K562 (cell line): ENCODE measurements around the gene PLCB4. TPM values are rescaled to one million over a fixed set of nuclear protein-coding genes. Genes with fewer than 3 reads are reported as not detected.

Experiments
- ATAC-seq: fragments of 200-7000 bp; cut with Tn5 transposase; 3 replicates; pipeline ENCODE4 v1.9.1; 2020; ENCODE audit warnings: moderate library complexity
- BruUV-seq: library from RNA; stranded (reverse); fragments of 400-500 nt; replicated peaks from 2 replicates; lab custom pipeline; 2021; lab: Mats Ljungman, UMichigan
- CTCF ChIA-PET: fragments of 300-600 bp; formaldehyde crosslinking; extraction: SDS; loops from one replicate; lab custom pipeline; 2021; ENCODE audit warnings: low intra/inter-chr PET ratio; lab: Yijun Ruan, JAX
- POLR2A ChIA-PET: fragments of 300-600, 350-650 bp; sonication (Branson Sonifier 250); formaldehyde crosslinking; extraction: SDS; loops from one replicate; lab custom pipeline; 2021; ENCODE audit warnings: antibody characterized with exemption, inconsistent platforms; lab: Yijun Ruan, JAX
- DNase-seq, 4 experiments: peaks; one replicate each; pipeline versions ENCODE4 v3.0.0 to v3.0.0-alpha.2; 2011 to 2018; ENCODE audit warnings: low spot score in 3 of 4, mixed read lengths in 3 of 4; ENCODE audit errors: extremely low read depth in 1 of 4
- FAIRE-seq: peaks from 2 replicates; lab custom pipeline; 2011; peaks lifted over from hg19 to GRCh38; lab: Jason Lieb, UNC
- H2AFZ ChIP-seq: 2 replicates; pipeline ENCODE4 v1.6.0; 2011; ENCODE audit warnings: low read depth, low read length, control low read depth, inconsistent platforms
- H3K27ac ChIP-seq: fragments of 200-600 bp; 3 replicates; pipeline ENCODE4 v1.8.0; 2011; ENCODE audit warnings: low read depth, mild to moderate bottlenecking, control low read depth, inconsistent platforms, low read length, moderate library complexity, mixed read lengths; ENCODE audit errors: extremely low read depth
- H3K27me3 ChIP-seq, 2 experiments: fragments of 300-600 bp in 1 of 2; 2 replicates in 1 of 2; 3 replicates in 1 of 2; pipeline versions ENCODE4 v1.6.0 to v1.8.0; 2011; ENCODE audit warnings: inconsistent platforms in 2 of 2, low read length in 2 of 2, mild to moderate bottlenecking in 1 of 2, mixed read lengths in 1 of 2, moderate library complexity in 1 of 2; ENCODE audit not compliant: control insufficient read depth in 2 of 2, insufficient read depth in 2 of 2
- H3K36me3 ChIP-seq: fragments of 300-600 bp; 3 replicates; pipeline ENCODE4 v1.8.0; 2011; ENCODE audit warnings: mild to moderate bottlenecking, low read length, inconsistent platforms; ENCODE audit not compliant: control insufficient read depth, insufficient read depth
- H3K4me1 ChIP-seq, 2 experiments: fragments of 200-600 bp in 1 of 2; replicated peaks in 1 of 2; 2 replicates in 1 of 2; 3 replicates in 1 of 2; pipeline versions ENCODE4 v1.5.1 to v1.8.0; 2011; ENCODE audit warnings: inconsistent platforms in 2 of 2, low read length in 2 of 2, mild to moderate bottlenecking in 1 of 2, mixed read lengths in 1 of 2, moderate library complexity in 1 of 2; ENCODE audit not compliant: control insufficient read depth in 2 of 2, insufficient read depth in 2 of 2
- H3K4me2 ChIP-seq: 2 replicates; pipeline ENCODE4 v1.6.1; 2011; ENCODE audit warnings: low read length, control low read depth, inconsistent platforms, mixed read lengths; ENCODE audit not compliant: insufficient read depth
- H3K4me3 ChIP-seq: fragments of 200-600 bp; sonication (generic), shearing (Covaris generic); 2 replicates; pipeline ENCODE4 v1.5.1; 2016; ENCODE audit warnings: control low read depth, inconsistent platforms
- H3K79me2 ChIP-seq: fragments of 200-600 bp; 3 replicates; pipeline ENCODE4 v1.8.0; 2011; ENCODE audit warnings: low read length, inconsistent platforms; ENCODE audit not compliant: control insufficient read depth, insufficient read depth
- H3K9ac ChIP-seq, 2 experiments: 2 replicates each; pipeline versions ENCODE4 v1.6.0 to v1.6.1; 2011; ENCODE audit warnings: low read depth in 2 of 2, low read length in 2 of 2, control low read depth in 1 of 2, inconsistent platforms in 1 of 2, mild to moderate bottlenecking in 1 of 2, mixed read lengths in 1 of 2; ENCODE audit not compliant: insufficient read depth in 1 of 2
- H3K9me1 ChIP-seq: one replicate; pipeline ENCODE4 v1.6.0; 2011; ENCODE audit warnings: inconsistent platforms, mild to moderate bottlenecking, low read length, moderate library complexity; ENCODE audit not compliant: control insufficient read depth, insufficient read depth
- H3K9me3 ChIP-seq: replicated peaks from 2 replicates; pipeline ENCODE4 v1.5.1; 2011; ENCODE audit warnings: low read depth, low read length, inconsistent platforms; ENCODE audit not compliant: control insufficient read depth, insufficient read depth
- H4K20me1 ChIP-seq: replicated peaks from 2 replicates; pipeline ENCODE4 v1.6.1; 2011; ENCODE audit warnings: low read length, inconsistent platforms, mixed read lengths; ENCODE audit not compliant: control insufficient read depth, insufficient read depth
- ATF3 ChIP-seq, 2 experiments: fragments of 450-650 bp in 1 of 2; sonication (generic) in 1 of 2; formaldehyde crosslinking in 1 of 2; IDR thresholded peaks in 1 of 2; conservative IDR thresholded peaks in 1 of 2; 2 replicates each; pipeline versions ENCODE4 v1.6.1 to v1.8.1; 2016 to 2023; ENCODE audit warnings: mild to moderate bottlenecking in 2 of 2, moderate library complexity in 2 of 2, inconsistent platforms in 1 of 2, missing genetic modification reagents in 1 of 2
- BCL6 ChIP-seq: fragments of 250-450 bp; sonication (Bioruptor Pico); IDR thresholded peaks from 2 replicates; pipeline ENCODE4 v1.4.0; 2020
- FOXJ2 ChIP-seq: fragments of 200-800 bp; sonication (Bioruptor generic); IDR thresholded peaks from 2 replicates; pipeline ENCODE4 v1.6.1; 2016; ENCODE audit warnings: missing genetic modification characterization, missing compliant biosample characterization
- MED1 ChIP-seq: sonication (generic); formaldehyde crosslinking; IDR thresholded peaks from 2 replicates; pipeline ENCODE4 v1.8.1; 2023; ENCODE audit warnings: missing genetic modification reagents, borderline replicate concordance
- MLX ChIP-seq, 2 experiments: fragments of 450-650 bp in 1 of 2; sonication (generic) in 1 of 2; formaldehyde crosslinking; conservative IDR thresholded peaks; 2 replicates each; pipeline versions ENCODE4 v1.4.0 to v1.8.1; 2020 to 2022; ENCODE audit warnings: mild to moderate bottlenecking in 1 of 2, missing genetic modification reagents in 1 of 2
- MTA3 ChIP-seq: fragments of 450-650 bp; formaldehyde crosslinking; IDR thresholded peaks from 2 replicates; pipeline ENCODE4 v1.6.1; 2017; ENCODE audit warnings: mild to moderate bottlenecking, borderline replicate concordance
- POLR2AphosphoS5 ChIP-seq: IDR thresholded peaks from 2 replicates; pipeline ENCODE4 v1.6.1; 2011; ENCODE audit warnings: mild to moderate bottlenecking, low read depth, low read length, moderate library complexity; ENCODE audit not compliant: control insufficient read depth, insufficient read depth
- ZBTB2 ChIP-seq: fragments of 450-650 bp; IDR thresholded peaks from 2 replicates; pipeline ENCODE4 v1.6.1; 2016; ENCODE audit warnings: antibody characterized with exemption
- ZKSCAN8 ChIP-seq: fragments of 200-800 bp; sonication (Bioruptor generic); IDR thresholded peaks from 2 replicates; pipeline ENCODE4 v1.6.1; 2016; ENCODE audit warnings: missing genetic modification characterization, missing compliant biosample characterization
- WGBS: fragments of 100-300 bp; shearing (Covaris generic); methylation state at CpG from one replicate; pipeline ENCODE4 v1.1.6; 2016; ENCODE audit warnings: low coverage, mixed read lengths; ENCODE audit not compliant: insufficient coverage; ENCODE audit errors: missing lambda C conversion rate; 5-methylcytosine and 5-hydroxymethylcytosine counted together
- in situ Hi-C: fragments of 300-500 bp; cut with MboI; formaldehyde crosslinking; loops from 4 replicates; pipeline ENCODE4 v1.15.0; 2018; ENCODE audit warnings: inconsistent platforms, mixed read lengths
- intact Hi-C: fragments of 100-400 bp; cut with micrococcal nuclease; formaldehyde crosslinking; loops from 2 replicates; pipeline ENCODE4 v1.14.2; 2022
- polyA plus RNA-seq, 8 experiments: library from polyadenylated mRNA; depleted of rRNA in 4 of 8; stranded (reverse) in 5 of 8; unstranded in 3 of 8; fragments of >200 nt; fragmentation: Nextera tagmentation in 2 of 8; fragmentation: Illumina TruSeq in 1 of 8; extraction: Ambion mirVana in 2 of 8; extraction: Trizol in 1 of 8; gene quantifications; 2 replicates each; pipeline versions ENCODE4 v1.2.1 to v1.2.3, GENCODE V29; 2011 to 2014; ENCODE audit warnings: inconsistent platforms in 1 of 8, missing spikeins in 1 of 8
- total RNA-seq, 7 experiments: library from RNA; depleted of rRNA in 6 of 7; stranded (reverse); fragments of >200 nt in 6 of 7; fragmentation: Illumina TruSeq in 2 of 7; extraction: Trizol in 2 of 7; gene quantifications; 2 replicates each; pipeline versions ENCODE4 v1.2.1 to v1.2.3, GENCODE V29; 2011 to 2021; ENCODE audit warnings: low replicate concordance in 1 of 7
- TF ChIP-seq, protein P1 (sequence below): fragments of 150-350 bp; conservative IDR thresholded peaks from 2 replicates; pipeline ENCODE4 v1.6.1; 2014; ENCODE audit warnings: low read length

The PLCB4 gene
- total and polyA plus RNA-seq, 9 of the 15 experiments (the other 6 are each of a cell fraction or from before 2014, with no cell fraction given), result 0.20 to 2.9 (median 0.52) TPM

- intact Hi-C loops, result no loop called here
- Histone ChIP-seq H3K9ac (no peak overlapping the region), H3K36me3 (no peaks in the 10 kb centered on the region), H4K20me1 (no peaks in the 10 kb centered on the region), H3K9me3 (no peaks in the 10 kb centered on the region), H3K9me1 (no peaks in the 10 kb centered on the region), H3K4me3 (no peak overlapping the region), H3K4me1 (no peaks in the 10 kb centered on the region), H3K4me2 (no peak overlapping the region), H2AFZ (no peak overlapping the region), H3K79me2 (no peaks in the 10 kb centered on the region), H3K27ac (no peak overlapping the region), H3K27me3 (peaks cover 0 to 18% of the 10 kb centered on the region in 2 experiments; a peak in 2 of 5 replicates)
- TF ChIP-seq, protein P1, sequence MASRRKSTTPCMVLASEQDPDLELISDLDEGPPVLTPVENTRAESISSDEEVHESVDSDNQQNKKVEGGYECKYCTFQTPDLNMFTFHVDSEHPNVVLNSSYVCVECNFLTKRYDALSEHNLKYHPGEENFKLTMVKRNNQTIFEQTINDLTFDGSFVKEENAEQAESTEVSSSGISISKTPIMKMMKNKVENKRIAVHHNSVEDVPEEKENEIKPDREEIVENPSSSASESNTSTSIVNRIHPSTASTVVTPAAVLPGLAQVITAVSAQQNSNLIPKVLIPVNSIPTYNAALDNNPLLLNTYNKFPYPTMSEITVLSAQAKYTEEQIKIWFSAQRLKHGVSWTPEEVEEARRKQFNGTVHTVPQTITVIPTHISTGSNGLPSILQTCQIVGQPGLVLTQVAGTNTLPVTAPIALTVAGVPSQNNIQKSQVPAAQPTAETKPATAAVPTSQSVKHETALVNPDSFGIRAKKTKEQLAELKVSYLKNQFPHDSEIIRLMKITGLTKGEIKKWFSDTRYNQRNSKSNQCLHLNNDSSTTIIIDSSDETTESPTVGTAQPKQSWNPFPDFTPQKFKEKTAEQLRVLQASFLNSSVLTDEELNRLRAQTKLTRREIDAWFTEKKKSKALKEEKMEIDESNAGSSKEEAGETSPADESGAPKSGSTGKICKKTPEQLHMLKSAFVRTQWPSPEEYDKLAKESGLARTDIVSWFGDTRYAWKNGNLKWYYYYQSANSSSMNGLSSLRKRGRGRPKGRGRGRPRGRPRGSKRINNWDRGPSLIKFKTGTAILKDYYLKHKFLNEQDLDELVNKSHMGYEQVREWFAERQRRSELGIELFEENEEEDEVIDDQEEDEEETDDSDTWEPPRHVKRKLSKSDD, result no peak
- TF ChIP-seq BCL6 (CRISPR knock-in tag), result no peak
- no peak for TF ChIP-seq ZKSCAN8 (CRISPR knock-in tag)
- TF ChIP-seq FOXJ2, result no peak
- no peak for TF ChIP-seq MED1
- no peak for TF ChIP-seq ZBTB2
- TF ChIP-seq ATF3 (IDR thresholded peaks at IDR 0.05), result no peak
- no peak for TF ChIP-seq ATF3 (CRISPR knock-in tag; conservative IDR thresholded peaks at IDR 0.05)
- TF ChIP-seq POLR2AphosphoS5, result no peak
- TF ChIP-seq MLX (CRISPR knock-in tag; conservative IDR thresholded peaks at IDR 0.05), result no peak
- no peak for TF ChIP-seq MTA3
- WGBS, result 0% methylated on average over 5 of the region's 5 CpGs
- CTCF ChIA-PET, result no interaction called here
- FAIRE-seq (no peak), DNase-seq (no peak), ATAC-seq (no peak)
- POLR2A ChIA-PET, result no interaction called here
- in situ Hi-C loops, result no loop called here
- no TSS peak for BruUV-seq
Observed at GRCh38 chr20:9510911-9511310, 442.0 kb downstream of the PLCB4 start.
